HEK293 (cell line): ENCODE results near the gene PFDN1.

Experiments used
- BCL11B ChIP-seq: fragments of 450-650 bp; formaldehyde crosslinking; IDR thresholded peaks from 2 replicates; pipeline ENCODE4 v1.5.1; 2016; ENCODE audit warnings: low read depth, missing biosample characterization, missing genetic modification characterization
- GLIS1 ChIP-seq: fragments of 450-650 bp; formaldehyde crosslinking; IDR thresholded peaks from 2 replicates; pipeline ENCODE4 v1.5.1; 2016; ENCODE audit warnings: missing biosample characterization, missing genetic modification characterization
- GLIS2 ChIP-seq: fragments of 450-650 bp; formaldehyde crosslinking; IDR thresholded peaks from 2 replicates; pipeline ENCODE4 v1.5.1; 2016; ENCODE audit warnings: missing biosample characterization, missing genetic modification characterization
- OSR2 ChIP-seq: fragments of 450-650 bp; formaldehyde crosslinking; IDR thresholded peaks from 2 replicates; pipeline ENCODE4 v1.5.1; 2016; ENCODE audit warnings: missing biosample characterization, missing genetic modification characterization
- SP2 ChIP-seq: fragments of 450-650 bp; formaldehyde crosslinking; IDR thresholded peaks from 2 replicates; pipeline ENCODE4 v1.5.1; 2016; ENCODE audit warnings: missing biosample characterization, missing genetic modification characterization
- YY1 ChIP-seq: fragments of 450-650 bp; formaldehyde crosslinking; IDR thresholded peaks from 2 replicates; pipeline ENCODE4 v1.5.1; 2018; ENCODE audit warnings: missing biosample characterization, missing genetic modification characterization
- ZBTB17 ChIP-seq: fragments of 450-650 bp; formaldehyde crosslinking; IDR thresholded peaks from 2 replicates; pipeline ENCODE4 v1.5.1; 2016; ENCODE audit warnings: missing biosample characterization, missing genetic modification characterization
- ZBTB48 ChIP-seq: fragments of 450-650 bp; formaldehyde crosslinking; IDR thresholded peaks from 2 replicates; pipeline ENCODE4 v1.5.1; 2016; ENCODE audit warnings: missing biosample characterization, missing genetic modification characterization
- ZFHX2 ChIP-seq: fragments of 450-650 bp; formaldehyde crosslinking; conservative IDR thresholded peaks from 2 replicates; pipeline ENCODE4 v1.5.1; 2016; ENCODE audit warnings: missing biosample characterization, missing genetic modification characterization
- ZIC2 ChIP-seq: fragments of 450-650 bp; formaldehyde crosslinking; IDR thresholded peaks from 2 replicates; pipeline ENCODE4 v1.5.1; 2016; ENCODE audit warnings: missing biosample characterization, missing genetic modification characterization
- ZNF114 ChIP-seq: fragments of 450-650 bp; formaldehyde crosslinking; IDR thresholded peaks from 2 replicates; pipeline ENCODE4 v1.5.0; 2017; ENCODE audit warnings: missing biosample characterization, missing genetic modification characterization
- ZNF174 ChIP-seq: fragments of 450-650 bp; formaldehyde crosslinking; IDR thresholded peaks from 2 replicates; pipeline ENCODE4 v1.5.0; 2017; ENCODE audit warnings: missing biosample characterization, mild to moderate bottlenecking, missing genetic modification characterization
- ZNF366 ChIP-seq: fragments of 450-650 bp; formaldehyde crosslinking; conservative IDR thresholded peaks from 2 replicates; pipeline ENCODE4 v1.5.1; 2016; ENCODE audit warnings: missing biosample characterization, missing genetic modification characterization
- ZNF391 ChIP-seq: fragments of 450-650 bp; formaldehyde crosslinking; IDR thresholded peaks from 2 replicates; pipeline ENCODE4 v1.5.1; 2016; ENCODE audit warnings: low read depth, missing biosample characterization, missing genetic modification characterization, borderline replicate concordance
- ZNF48 ChIP-seq: fragments of 450-650 bp; formaldehyde crosslinking; IDR thresholded peaks from 2 replicates; pipeline ENCODE4 v1.5.1; 2016; ENCODE audit warnings: missing biosample characterization, missing genetic modification characterization
- ZNF600 ChIP-seq: fragments of 450-650 bp; formaldehyde crosslinking; IDR thresholded peaks from 2 replicates; pipeline ENCODE4 v1.5.1; 2016; ENCODE audit warnings: missing biosample characterization, missing genetic modification characterization
- ZNF624 ChIP-seq: fragments of 450-650 bp; formaldehyde crosslinking; IDR thresholded peaks from 2 replicates; pipeline ENCODE4 v1.5.1; 2017; ENCODE audit warnings: missing biosample characterization, missing genetic modification characterization
- ZNF660 ChIP-seq: fragments of 450-650 bp; IDR thresholded peaks from 2 replicates; pipeline ENCODE4 v1.5.1; 2018; ENCODE audit warnings: missing biosample characterization, mild to moderate bottlenecking, missing genetic modification characterization
- ZNF664 ChIP-seq: fragments of 450-650 bp; formaldehyde crosslinking; IDR thresholded peaks from 2 replicates; pipeline ENCODE4 v1.5.1; 2016; ENCODE audit warnings: missing biosample characterization, missing genetic modification characterization
- ZNF677 ChIP-seq: fragments of 450-650 bp; IDR thresholded peaks from 2 replicates; pipeline ENCODE4 v1.5.0; 2018; ENCODE audit warnings: missing biosample characterization, mild to moderate bottlenecking, missing genetic modification characterization, moderate library complexity
- ZNF76 ChIP-seq: fragments of 450-650 bp; formaldehyde crosslinking; IDR thresholded peaks from 2 replicates; pipeline ENCODE4; 2016; ENCODE audit warnings: low read depth, missing biosample characterization, missing genetic modification characterization, borderline replicate concordance
- ZNF776 ChIP-seq: fragments of 450-650 bp; formaldehyde crosslinking; IDR thresholded peaks from 2 replicates; pipeline ENCODE4 v1.5.0; 2017; ENCODE audit warnings: missing biosample characterization, missing genetic modification characterization, borderline replicate concordance
- ZNF837 ChIP-seq: fragments of 450-650 bp; formaldehyde crosslinking; IDR thresholded peaks from 2 replicates; pipeline ENCODE4 v1.5.1; 2016; ENCODE audit warnings: missing biosample characterization, missing genetic modification characterization
- TF ChIP-seq, protein P1 (sequence below): fragments of 450-650 bp; formaldehyde crosslinking; IDR thresholded peaks from 2 replicates; pipeline ENCODE4 v1.5.1; 2016; ENCODE audit warnings: missing biosample characterization, missing genetic modification characterization, borderline replicate concordance
- TF ChIP-seq, protein P2 (sequence below): fragments of 450-650 bp; formaldehyde crosslinking; IDR thresholded peaks from 2 replicates; pipeline ENCODE4 v1.5.1; 2016; ENCODE audit warnings: missing biosample characterization, missing genetic modification characterization, borderline replicate concordance
- TF ChIP-seq, protein P3 (sequence below): fragments of 450-650 bp; formaldehyde crosslinking; IDR thresholded peaks from 2 replicates; pipeline ENCODE4 v1.5.1; 2017; ENCODE audit warnings: missing biosample characterization, mild to moderate bottlenecking, missing genetic modification characterization, moderate library complexity
- TF ChIP-seq, protein P4 (sequence below): fragments of 450-650 bp; formaldehyde crosslinking; IDR thresholded peaks from 2 replicates; pipeline ENCODE4 v1.5.1; 2017; ENCODE audit warnings: missing biosample characterization, missing genetic modification characterization

PFDN1 gene

DNA sequence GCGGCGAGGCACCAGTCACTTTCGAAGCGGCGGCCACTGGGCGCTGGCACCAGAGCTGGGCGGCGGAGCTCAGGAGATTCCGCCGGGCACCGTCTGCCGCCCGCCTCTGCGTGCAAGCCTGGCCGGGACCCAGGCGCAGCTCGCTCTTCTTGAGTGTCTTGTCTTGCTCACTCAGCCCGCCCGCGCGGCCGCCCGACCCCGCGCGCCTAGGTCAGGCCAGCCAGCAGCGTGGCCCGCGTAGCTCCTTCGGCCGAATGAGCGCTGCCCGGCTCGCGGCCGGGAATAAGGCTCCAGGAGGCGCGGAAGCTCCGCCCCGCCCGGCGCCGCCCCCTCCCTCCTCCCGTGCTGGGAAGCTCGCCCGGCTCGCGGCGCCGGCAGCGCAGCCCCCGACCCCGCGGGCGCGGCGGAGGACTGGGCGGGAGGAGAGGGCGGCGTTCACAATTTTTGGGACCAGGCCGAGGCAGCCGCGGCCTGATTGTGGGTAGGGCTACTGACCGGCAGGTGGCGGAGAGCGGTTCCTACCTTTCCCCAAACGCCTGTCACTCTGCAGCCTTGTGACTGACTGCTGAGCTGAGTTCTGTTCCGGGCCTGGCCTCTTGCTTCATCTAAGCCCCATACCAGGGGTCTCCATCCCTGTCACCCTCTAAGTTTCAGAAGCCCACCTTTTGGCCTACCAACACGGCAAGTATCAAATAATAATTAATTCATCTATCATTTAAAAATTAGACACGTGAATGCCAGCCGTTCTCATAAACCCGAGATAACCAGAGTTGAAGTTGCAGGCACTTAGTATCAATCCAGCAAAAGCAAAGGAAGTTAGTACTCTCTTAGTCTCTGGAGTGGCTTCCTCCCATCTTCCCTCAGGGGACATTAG is 43.7 kb upstream of the PFDN1 start, which contains the start of gene HBEGF (continued):
- TF ChIP-seq ZNF366 (no peak; the same call in 1 of the 2 replicates), SP2 (tag by site-specific recombination) (peak; percentile 56), OSR2 (tag by site-specific recombination) (no peak), ZFHX2 (tag by site-specific recombination) (peak; percentile 51; the same call in 1 of the 2 replicates), ZNF664 (no peak), ZNF76 (tag by site-specific recombination) (no peak), ZNF776 (tag by site-specific recombination) (no peak), BCL11B (no peak), GLIS1 (tag by site-specific recombination) (peak; percentile 44), ZNF624 (tag by site-specific recombination) (no peak), ZNF174 (tag by site-specific recombination) (no peak), ZNF837 (0 out of 2 replicates have a peak, but pooled peaks have one; percentile 72), ZNF114 (tag by site-specific recombination) (no peak), ZNF48 (tag by site-specific recombination) (no peak), ZNF600 (tag by site-specific recombination) (no peak), ZNF677 (tag by site-specific recombination) (no peak), ZIC2 (tag by site-specific recombination) (no peak), ZBTB17 (tag by site-specific recombination) (0 out of 2 replicates have a peak, but pooled peaks have one; percentile 56), GLIS2 (tag by site-specific recombination) (peak; percentile 37), ZNF391 (peak; percentile 95), YY1 (no peak), ZBTB48 (tag by site-specific recombination) (no peak; the same call in 1 of the 2 replicates), ZNF660 (0 out of 2 replicates have a peak, but pooled peaks have one; percentile 79)
- TF ChIP-seq, protein P1, sequence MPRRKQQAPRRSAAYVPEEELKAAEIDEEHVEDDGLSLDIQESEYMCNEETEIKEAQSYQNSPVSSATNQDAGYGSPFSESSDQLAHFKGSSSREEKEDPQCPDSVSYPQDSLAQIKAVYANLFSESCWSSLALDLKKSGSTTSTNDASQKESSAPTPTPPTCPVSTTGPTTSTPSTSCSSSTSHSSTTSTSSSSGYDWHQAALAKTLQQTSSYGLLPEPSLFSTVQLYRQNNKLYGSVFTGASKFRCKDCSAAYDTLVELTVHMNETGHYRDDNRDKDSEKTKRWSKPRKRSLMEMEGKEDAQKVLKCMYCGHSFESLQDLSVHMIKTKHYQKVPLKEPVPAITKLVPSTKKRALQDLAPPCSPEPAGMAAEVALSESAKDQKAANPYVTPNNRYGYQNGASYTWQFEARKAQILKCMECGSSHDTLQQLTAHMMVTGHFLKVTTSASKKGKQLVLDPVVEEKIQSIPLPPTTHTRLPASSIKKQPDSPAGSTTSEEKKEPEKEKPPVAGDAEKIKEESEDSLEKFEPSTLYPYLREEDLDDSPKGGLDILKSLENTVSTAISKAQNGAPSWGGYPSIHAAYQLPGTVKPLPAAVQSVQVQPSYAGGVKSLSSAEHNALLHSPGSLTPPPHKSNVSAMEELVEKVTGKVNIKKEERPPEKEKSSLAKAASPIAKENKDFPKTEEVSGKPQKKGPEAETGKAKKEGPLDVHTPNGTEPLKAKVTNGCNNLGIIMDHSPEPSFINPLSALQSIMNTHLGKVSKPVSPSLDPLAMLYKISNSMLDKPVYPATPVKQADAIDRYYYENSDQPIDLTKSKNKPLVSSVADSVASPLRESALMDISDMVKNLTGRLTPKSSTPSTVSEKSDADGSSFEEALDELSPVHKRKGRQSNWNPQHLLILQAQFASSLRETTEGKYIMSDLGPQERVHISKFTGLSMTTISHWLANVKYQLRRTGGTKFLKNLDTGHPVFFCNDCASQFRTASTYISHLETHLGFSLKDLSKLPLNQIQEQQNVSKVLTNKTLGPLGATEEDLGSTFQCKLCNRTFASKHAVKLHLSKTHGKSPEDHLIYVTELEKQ (tag by site-specific recombination): peak; percentile 83; the same call in 1 of the 2 replicates
- TF ChIP-seq, protein P2, sequence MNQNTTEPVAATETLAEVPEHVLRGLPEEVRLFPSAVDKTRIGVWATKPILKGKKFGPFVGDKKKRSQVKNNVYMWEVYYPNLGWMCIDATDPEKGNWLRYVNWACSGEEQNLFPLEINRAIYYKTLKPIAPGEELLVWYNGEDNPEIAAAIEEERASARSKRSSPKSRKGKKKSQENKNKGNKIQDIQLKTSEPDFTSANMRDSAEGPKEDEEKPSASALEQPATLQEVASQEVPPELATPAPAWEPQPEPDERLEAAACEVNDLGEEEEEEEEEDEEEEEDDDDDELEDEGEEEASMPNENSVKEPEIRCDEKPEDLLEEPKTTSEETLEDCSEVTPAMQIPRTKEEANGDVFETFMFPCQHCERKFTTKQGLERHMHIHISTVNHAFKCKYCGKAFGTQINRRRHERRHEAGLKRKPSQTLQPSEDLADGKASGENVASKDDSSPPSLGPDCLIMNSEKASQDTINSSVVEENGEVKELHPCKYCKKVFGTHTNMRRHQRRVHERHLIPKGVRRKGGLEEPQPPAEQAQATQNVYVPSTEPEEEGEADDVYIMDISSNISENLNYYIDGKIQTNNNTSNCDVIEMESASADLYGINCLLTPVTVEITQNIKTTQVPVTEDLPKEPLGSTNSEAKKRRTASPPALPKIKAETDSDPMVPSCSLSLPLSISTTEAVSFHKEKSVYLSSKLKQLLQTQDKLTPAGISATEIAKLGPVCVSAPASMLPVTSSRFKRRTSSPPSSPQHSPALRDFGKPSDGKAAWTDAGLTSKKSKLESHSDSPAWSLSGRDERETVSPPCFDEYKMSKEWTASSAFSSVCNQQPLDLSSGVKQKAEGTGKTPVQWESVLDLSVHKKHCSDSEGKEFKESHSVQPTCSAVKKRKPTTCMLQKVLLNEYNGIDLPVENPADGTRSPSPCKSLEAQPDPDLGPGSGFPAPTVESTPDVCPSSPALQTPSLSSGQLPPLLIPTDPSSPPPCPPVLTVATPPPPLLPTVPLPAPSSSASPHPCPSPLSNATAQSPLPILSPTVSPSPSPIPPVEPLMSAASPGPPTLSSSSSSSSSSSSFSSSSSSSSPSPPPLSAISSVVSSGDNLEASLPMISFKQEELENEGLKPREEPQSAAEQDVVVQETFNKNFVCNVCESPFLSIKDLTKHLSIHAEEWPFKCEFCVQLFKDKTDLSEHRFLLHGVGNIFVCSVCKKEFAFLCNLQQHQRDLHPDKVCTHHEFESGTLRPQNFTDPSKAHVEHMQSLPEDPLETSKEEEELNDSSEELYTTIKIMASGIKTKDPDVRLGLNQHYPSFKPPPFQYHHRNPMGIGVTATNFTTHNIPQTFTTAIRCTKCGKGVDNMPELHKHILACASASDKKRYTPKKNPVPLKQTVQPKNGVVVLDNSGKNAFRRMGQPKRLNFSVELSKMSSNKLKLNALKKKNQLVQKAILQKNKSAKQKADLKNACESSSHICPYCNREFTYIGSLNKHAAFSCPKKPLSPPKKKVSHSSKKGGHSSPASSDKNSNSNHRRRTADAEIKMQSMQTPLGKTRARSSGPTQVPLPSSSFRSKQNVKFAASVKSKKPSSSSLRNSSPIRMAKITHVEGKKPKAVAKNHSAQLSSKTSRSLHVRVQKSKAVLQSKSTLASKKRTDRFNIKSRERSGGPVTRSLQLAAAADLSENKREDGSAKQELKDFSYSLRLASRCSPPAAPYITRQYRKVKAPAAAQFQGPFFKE (tag by site-specific recombination): no peak
- TF ChIP-seq, protein P3, sequence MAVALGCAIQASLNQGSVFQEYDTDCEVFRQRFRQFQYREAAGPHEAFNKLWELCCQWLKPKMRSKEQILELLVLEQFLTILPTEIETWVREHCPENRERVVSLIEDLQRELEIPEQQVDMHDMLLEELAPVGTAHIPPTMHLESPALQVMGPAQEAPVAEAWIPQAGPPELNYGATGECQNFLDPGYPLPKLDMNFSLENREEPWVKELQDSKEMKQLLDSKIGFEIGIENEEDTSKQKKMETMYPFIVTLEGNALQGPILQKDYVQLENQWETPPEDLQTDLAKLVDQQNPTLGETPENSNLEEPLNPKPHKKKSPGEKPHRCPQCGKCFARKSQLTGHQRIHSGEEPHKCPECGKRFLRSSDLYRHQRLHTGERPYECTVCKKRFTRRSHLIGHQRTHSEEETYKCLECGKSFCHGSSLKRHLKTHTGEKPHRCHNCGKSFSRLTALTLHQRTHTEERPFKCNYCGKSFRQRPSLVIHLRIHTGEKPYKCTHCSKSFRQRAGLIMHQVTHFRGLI (tag by site-specific recombination): 0 out of 2 replicates have a peak, but pooled peaks have one; percentile 33
- TF ChIP-seq, protein P4, sequence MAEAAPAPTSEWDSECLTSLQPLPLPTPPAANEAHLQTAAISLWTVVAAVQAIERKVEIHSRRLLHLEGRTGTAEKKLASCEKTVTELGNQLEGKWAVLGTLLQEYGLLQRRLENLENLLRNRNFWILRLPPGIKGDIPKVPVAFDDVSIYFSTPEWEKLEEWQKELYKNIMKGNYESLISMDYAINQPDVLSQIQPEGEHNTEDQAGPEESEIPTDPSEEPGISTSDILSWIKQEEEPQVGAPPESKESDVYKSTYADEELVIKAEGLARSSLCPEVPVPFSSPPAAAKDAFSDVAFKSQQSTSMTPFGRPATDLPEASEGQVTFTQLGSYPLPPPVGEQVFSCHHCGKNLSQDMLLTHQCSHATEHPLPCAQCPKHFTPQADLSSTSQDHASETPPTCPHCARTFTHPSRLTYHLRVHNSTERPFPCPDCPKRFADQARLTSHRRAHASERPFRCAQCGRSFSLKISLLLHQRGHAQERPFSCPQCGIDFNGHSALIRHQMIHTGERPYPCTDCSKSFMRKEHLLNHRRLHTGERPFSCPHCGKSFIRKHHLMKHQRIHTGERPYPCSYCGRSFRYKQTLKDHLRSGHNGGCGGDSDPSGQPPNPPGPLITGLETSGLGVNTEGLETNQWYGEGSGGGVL (tag by site-specific recombination): 0 out of 2 replicates have a peak, but pooled peaks have one; percentile 7
